Erythroblast (primary cell): Measurements from ENCODE around the gene COL4A2.

Experiments used
- GATA1 ChIP-seq: IDR thresholded peaks from 2 replicates; pipeline ENCODE4 v1.6.1; 2011; ENCODE audit warnings: low read depth, mild to moderate bottlenecking, control low read depth, low read length, moderate library complexity
- POLR2A ChIP-seq: IDR thresholded peaks from 2 replicates; pipeline ENCODE4 v1.6.1; 2011; ENCODE audit warnings: mild to moderate bottlenecking, low read length

GRCh38 chr13:110549795-110550160 lies 242.7 kb downstream of the COL4A2 start:
- no peak for TF ChIP-seq POLR2A
- no peak for TF ChIP-seq GATA1
